ENCODE data around the gene LGI4. TPM values are rescaled to one million over a fixed set of nuclear protein-coding genes. Genes with fewer than 3 reads are reported as not detected.
A peak's percentile ranks its signal among the peaks of the same experiment; 100 is the strongest.

Gene LGI4
- total RNA-seq, 1 experiment from 2014 or later, result 0.32 TPM

DNA sequence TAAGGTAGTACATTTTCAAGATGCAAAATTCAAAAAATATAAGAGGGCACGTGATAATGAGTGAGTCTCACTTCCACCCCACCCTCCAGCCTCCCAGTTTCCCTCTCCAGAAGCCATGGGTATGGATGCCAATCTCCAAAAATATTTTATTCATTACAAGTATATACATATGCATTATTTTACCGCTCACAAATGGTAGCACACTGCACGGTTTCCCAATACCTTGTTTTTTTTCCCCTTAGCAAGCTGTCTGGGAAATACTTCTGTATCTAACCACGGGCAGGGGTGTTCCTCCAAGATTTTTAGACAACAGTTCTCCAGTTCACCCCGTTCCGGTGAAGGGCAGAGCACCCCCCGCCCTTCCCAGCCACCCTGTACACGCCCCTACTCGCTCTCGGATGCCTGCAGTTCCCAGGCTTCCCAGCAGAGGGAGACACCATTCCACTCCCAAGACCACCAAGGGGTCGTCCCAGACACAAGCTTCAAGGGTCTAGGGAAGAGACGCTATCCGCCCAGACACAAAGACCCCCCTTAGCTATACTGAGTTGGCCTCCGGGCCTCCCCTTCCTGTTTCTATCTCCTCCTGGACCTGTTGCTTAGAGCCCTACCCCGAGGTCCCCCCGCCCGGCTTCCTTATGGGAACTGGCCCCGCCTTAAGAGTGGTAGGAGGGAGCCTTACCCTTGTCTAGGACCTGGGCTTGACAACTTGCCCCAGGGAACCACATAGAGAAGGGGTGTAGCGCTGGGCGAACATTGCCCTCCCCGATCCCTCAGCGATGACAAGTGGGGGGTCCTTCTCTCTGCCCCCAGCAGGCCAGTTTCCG is 20.3 kb downstream of the LGI4 start:
- ChIA-PET RAD21 (ENCODE audit: low non-redundant PET in 1 of 2, low total read pairs in 2 of 2, uncharacterized antibody in 2 of 2, unreplicated experiment in 2 of 2) (interaction anchor here in 1 of 2 experiments (1.3 kb wide), 1 partner anchor 27 kb away, joined by 5 read pairs; no protein-coding TSS in a partner anchor), POLR2A (no interaction called here), CTCF (interaction anchor here (0.7 to 2.3 kb wide), 6 partner anchors 10 to 49 kb away, joined by 3 to 11 read pairs (median 6); partner anchors contain the start of gene LGI4)
- Histone ChIP-seq H3K9me2 (ENCODE audit: insufficient read depth) (no peaks in the 10 kb centered on the region), H4K20me1 (ENCODE audit: insufficient read depth) (no peaks in the 10 kb centered on the region), H3K79me2 (ENCODE audit: insufficient read depth, low read length) (no peaks in the 10 kb centered on the region), H3K27ac (ENCODE audit: low read depth, low read length) (peak overlapping the region; percentile 25; the same call in 1 of the 2 replicates), H3K9me3 (ENCODE audit: control insufficient read depth in 1 of 2, insufficient read depth in 1 of 2, low read depth in 1 of 2, low read length in 2 of 2) (no peaks in the 10 kb centered on the region), H3K27me3 (ENCODE audit: insufficient read depth, low read length) (no peaks in the 10 kb centered on the region), H3K4me3 (replicated peaks in 1 of 2; ENCODE audit: low read depth in 1 of 2, low read length in 2 of 2) (peak overlapping the region; percentile 32 to 54), H2AFZ (ENCODE audit: low read depth, low read length, poor library complexity, severe bottlenecking) (peak overlapping the region; percentile 85), H3K9ac (ENCODE audit: low read length) (peak overlapping the region; percentile 14), H3K36me3 (ENCODE audit: control insufficient read depth in 1 of 2, insufficient read depth in 2 of 2, low read length in 2 of 2) (no peaks in the 10 kb centered on the region), H3K4me2 (ENCODE audit: low read length) (peak overlapping the region; percentile 81), H3K4me1 (ENCODE audit: control insufficient read depth in 1 of 2, insufficient read depth in 2 of 2, low read length in 2 of 2) (peaks cover 18 to 40% of the 10 kb centered on the region in 2 experiments)
- peak; percentile 51 for DNase-seq (ENCODE audit: low read depth, low spot score)
- intact Hi-C loops (cut with micrococcal nuclease), result no loop called here
- TF ChIP-seq RAD21 (IDR thresholded peaks at IDR 0.05; ENCODE audit: low read depth) (peak; percentile 75), ELF1 (IDR thresholded peaks at IDR 0.05; ENCODE audit: borderline replicate concordance, low read depth) (no peak)
- TF ChIP-seq, protein P1, sequence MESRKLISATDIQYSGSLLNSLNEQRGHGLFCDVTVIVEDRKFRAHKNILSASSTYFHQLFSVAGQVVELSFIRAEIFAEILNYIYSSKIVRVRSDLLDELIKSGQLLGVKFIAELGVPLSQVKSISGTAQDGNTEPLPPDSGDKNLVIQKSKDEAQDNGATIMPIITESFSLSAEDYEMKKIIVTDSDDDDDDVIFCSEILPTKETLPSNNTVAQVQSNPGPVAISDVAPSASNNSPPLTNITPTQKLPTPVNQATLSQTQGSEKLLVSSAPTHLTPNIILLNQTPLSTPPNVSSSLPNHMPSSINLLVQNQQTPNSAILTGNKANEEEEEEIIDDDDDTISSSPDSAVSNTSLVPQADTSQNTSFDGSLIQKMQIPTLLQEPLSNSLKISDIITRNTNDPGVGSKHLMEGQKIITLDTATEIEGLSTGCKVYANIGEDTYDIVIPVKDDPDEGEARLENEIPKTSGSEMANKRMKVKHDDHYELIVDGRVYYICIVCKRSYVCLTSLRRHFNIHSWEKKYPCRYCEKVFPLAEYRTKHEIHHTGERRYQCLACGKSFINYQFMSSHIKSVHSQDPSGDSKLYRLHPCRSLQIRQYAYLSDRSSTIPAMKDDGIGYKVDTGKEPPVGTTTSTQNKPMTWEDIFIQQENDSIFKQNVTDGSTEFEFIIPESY (IDR thresholded peaks at IDR 0.05; ENCODE audit: extremely low read depth, insufficient replicate concordance, low read length), result no peak
- TF ChIP-seq, protein P2, sequence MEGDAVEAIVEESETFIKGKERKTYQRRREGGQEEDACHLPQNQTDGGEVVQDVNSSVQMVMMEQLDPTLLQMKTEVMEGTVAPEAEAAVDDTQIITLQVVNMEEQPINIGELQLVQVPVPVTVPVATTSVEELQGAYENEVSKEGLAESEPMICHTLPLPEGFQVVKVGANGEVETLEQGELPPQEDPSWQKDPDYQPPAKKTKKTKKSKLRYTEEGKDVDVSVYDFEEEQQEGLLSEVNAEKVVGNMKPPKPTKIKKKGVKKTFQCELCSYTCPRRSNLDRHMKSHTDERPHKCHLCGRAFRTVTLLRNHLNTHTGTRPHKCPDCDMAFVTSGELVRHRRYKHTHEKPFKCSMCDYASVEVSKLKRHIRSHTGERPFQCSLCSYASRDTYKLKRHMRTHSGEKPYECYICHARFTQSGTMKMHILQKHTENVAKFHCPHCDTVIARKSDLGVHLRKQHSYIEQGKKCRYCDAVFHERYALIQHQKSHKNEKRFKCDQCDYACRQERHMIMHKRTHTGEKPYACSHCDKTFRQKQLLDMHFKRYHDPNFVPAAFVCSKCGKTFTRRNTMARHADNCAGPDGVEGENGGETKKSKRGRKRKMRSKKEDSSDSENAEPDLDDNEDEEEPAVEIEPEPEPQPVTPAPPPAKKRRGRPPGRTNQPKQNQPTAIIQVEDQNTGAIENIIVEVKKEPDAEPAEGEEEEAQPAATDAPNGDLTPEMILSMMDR (IDR thresholded peaks at IDR 0.05 in 2 of 3, conservative IDR thresholded peaks at IDR 0.05 in 1 of 3; ENCODE audit: borderline replicate concordance in 1 of 3, insufficient read depth in 1 of 3, low read depth in 2 of 3, low read length in 2 of 3), result peak; percentile 76 to 99 (median 96)
- ATAC-seq, result peak; percentile 76
- BruUV-seq (replicated peaks), result no TSS peak
